ENCODE data around the gene BMPER.
A peak's percentile ranks its signal among the peaks of the same experiment; 100 is the strongest.

BMPER gene

DNA sequence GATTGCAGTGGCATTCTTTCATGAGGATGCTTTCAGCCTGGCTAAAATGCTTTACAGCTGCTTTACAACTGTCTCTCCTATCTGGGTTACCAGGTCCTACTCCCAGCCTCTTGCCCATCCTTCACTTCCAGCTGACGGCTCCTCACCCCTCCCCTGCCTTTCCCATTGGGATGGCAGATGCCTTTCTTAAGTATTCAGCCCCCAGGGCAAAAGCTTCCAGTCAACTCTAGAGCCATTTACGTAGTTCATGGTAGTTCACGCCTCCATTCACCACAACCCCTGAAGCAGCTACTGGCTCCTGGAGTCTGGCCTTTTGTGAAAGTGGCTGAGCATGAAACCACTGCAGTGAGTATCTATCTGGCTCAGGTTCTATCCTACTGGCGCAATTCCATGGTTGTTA, 17.2 kb upstream of the BMPER start:
- no peak for DNase-seq (ENCODE audit: low read depth)

- no peak for DNase-seq (ENCODE audit: low read depth)
These were observed 12.4 kb upstream of the BMPER start for GRCh38 chr7:33892945-33893344.

- no peak for DNase-seq (ENCODE audit: low read depth)
These were observed 12.0 kb upstream of the BMPER start for GRCh38 chr7:33893377-33893776.

DNA sequence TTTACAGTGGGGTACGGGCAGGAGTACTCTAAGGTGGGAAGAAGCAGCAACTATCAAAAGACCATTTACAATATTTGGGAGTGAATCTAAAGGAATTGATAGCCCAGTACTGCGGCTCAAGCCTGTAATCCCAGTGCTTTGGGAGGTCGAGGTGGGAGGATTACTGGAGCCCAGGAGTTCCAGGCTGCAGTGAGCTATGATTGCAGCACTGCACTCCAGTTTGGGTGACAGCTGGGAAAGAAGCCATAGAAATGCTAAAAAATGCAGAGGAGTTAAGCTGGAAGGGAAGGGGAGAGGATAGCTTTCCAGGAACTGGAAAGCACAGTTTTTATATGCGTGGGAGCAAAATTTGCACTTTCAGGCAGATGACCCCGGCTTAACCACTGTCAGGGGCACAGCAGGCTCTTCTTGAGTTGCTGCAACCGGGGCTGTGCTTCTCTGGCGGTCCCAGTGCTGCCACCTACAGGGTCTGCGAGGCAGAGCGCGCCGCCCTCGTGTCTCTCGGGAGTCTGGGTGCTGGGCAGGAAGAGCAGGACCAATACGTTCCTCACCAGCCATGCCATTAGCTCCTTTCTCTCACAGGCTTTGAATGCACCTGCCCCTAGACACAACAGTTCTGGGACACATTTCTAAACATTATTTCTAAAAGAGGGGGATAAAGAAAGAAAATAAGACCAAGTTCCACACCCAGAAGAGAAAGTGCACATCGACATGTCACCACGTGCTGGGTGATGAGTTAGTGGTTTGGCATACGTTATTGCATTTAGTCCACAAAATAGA, 10.1 kb upstream of the BMPER start:
- DNase-seq (ENCODE audit: low read depth): peak; percentile 69

- no peak for DNase-seq (ENCODE audit: low read depth)
These were observed 4.8 kb upstream of the BMPER start for GRCh38 chr7:33900501-33900900.

- DNase-seq (ENCODE audit: low read depth): no peak
These were observed 4.1 kb upstream of the BMPER start for GRCh38 chr7:33901199-33901598.

- DNase-seq (ENCODE audit: low read depth): no peak
These were observed 3.5 kb upstream of the BMPER start for GRCh38 chr7:33901847-33902246.

DNA sequence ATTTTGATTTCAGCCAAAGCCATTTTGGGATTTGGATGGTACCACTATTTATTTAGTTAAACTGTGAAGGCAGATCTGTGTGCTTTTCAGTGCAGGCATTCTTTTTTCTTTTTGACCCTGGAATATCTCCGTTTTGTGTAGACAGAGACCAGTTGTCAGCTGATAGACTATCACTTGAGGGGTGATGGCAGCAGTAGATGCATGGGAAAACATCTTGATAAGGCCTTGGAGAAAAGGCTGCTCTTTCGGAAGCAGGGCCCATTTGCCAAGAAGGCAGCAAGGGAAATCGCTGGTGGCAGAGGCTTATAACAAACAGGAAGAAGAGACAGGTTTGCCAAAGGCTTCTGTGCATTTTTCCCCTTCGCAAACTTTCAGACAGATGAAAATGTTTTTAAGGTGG, 2.6 kb upstream of the BMPER start:
- DNase-seq (ENCODE audit: low read depth): no peak

- DNase-seq (ENCODE audit: low read depth): peak; percentile 30
These were observed 1.3 kb upstream of the BMPER start for GRCh38 chr7:33903791-33904680.

GRCh38 chr7:33904681-33905388, 504 bp upstream of the BMPER start:
- DNase-seq (ENCODE audit: low read depth): peak; percentile 22

DNA sequence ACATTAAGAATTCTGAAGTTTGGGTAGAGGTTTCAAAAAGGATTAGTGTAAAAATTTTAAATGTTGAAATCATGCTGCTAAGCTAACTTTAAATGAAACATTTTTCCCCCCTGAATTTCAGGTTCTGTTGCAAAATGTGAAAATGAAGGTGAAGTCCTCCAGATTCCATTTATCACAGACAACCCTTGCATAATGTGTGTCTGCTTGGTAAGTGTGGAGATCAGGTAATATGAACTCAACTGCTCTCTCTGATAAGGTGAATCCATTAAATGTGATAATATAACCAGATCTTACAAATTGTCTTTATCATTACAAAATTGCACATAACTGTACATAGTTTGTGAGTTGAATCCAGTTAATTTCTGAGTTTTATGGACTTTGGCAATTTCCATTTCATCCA, 1.4 kb downstream of the BMPER start:
- DNase-seq (ENCODE audit: low read depth): no peak

- DNase-seq (ENCODE audit: low read depth): no peak
These were observed 2.3 kb downstream of the BMPER start for GRCh38 chr7:33907625-33908024.

- no peak for DNase-seq (ENCODE audit: low read depth)
These were observed 4.0 kb downstream of the BMPER start for GRCh38 chr7:33909318-33909717.

DNA sequence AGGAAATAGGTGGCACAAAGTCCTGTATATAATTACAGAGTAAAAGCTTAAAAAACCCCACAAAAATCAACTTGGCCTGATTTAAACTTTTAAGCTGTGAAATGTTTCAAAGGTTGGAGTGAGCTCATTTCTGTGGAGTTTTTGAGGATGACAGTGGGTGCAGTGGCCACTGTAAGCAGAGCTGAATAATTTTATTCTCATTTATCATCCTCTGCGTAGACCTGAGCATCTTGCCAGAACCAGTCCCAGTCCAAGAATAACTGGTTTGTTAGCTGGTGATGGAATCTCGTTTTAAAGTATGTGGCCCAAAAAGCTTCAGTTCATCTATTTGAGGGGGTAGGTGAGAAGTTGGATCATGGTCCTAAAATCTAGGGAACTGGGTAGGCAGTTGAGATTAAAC, 4.4 kb downstream of the BMPER start:
- no peak for DNase-seq (ENCODE audit: low read depth)

- no peak for DNase-seq (ENCODE audit: low read depth)
These were observed 5.4 kb downstream of the BMPER start for GRCh38 chr7:33910756-33911155.

GRCh38 chr7:33916357-33917081, 11.2 kb downstream of the BMPER start:
- DNase-seq (ENCODE audit: low read depth): no peak

- no peak for DNase-seq (ENCODE audit: low read depth)
These were observed 12.3 kb downstream of the BMPER start for GRCh38 chr7:33917661-33918060.

DNA sequence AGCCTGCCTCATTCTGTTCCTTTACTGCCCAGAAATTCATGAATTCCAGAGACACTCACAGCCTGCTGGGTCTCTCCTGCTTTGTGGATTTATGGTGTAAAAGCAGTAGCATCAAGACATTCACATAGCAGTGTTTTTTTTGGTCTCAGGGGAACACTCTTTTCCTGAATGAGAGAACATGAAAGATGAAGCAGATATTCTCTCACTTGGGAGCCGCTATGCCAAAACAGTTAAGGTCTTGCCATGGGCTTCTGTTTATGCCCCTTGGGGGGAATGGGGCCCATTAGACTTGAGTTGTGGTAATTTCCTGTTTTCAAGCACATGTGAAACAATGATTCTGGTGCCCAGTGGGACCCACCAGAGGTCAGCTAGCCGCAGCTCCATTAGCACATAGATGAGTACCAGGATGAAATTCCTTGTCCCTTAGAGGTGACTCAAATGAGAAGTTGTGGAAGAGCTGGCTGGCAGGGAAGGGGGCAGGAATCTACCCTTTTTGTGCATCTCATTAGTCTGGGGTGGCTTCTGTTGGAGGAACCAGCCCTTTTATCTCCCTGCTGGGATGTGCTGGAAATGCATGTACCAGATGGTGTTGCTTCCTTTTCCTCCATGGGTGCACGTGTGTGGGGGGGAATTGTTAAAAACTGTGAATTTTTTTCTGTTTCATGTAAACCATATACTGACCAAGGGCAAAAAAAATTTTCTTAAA, 13.3 kb downstream of the BMPER start:
- no peak for DNase-seq (ENCODE audit: low read depth)

GRCh38 chr7:33919449-33919848, 14.1 kb downstream of the BMPER start:
- DNase-seq (ENCODE audit: low read depth): no peak

GRCh38 chr7:33921216-33921938, 16.0 kb downstream of the BMPER start:
- no peak for DNase-seq (ENCODE audit: low read depth)

DNA sequence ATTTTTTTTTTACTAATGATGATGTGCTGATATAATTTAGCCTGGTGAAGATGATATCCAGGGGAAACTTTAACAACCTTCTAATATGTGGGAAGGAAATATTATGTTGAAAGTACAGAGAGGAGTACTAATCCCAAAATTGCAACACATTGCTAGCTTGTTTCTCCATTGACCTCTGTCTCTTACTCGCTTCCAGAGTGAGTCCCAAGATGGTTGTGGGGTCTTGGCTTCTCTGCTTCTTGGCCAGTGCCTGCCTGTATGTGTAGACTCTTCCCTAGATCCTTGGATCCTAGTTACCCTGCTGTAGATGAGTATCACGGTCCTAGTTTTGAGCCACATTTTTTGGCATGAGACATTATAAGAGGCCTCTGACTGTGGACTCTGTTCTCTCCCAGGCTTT, 17.5 kb downstream of the BMPER start:
- DNase-seq (ENCODE audit: low read depth): no peak

Measured in fibroblast of the conjunctiva (primary cell).